ENCODE results near the gene OSBP2.

- TF ChIP-seq CTCF (IDR thresholded peaks at IDR 0.05; ENCODE audit: low read depth, low read length) (no peak), EZH2phosphoT487 (IDR thresholded peaks at IDR 0.05; ENCODE audit: low read depth) (no peak)
These were observed 29.9 kb upstream of the OSBP2 start for GRCh38 chr22:30664798-30665197.

Measured in OCI-LY3 (cell line).